Astrocyte (in vitro differentiated cells and primary cell): ENCODE data around the gene POU6F2.

Source experiments
- EZH2 ChIP-seq: IDR thresholded peaks from 2 replicates; pipeline ENCODE4 v1.6.1; 2012; ENCODE audit warnings: mild to moderate bottlenecking, low read length, inconsistent platforms; ENCODE audit not compliant: insufficient read depth
- TF ChIP-seq, protein P1 (sequence below): IDR thresholded peaks from 2 replicates; pipeline ENCODE4 v1.5.1; 2011; ENCODE audit warnings: low read depth, mild to moderate bottlenecking, inconsistent platforms, low read length, moderate library complexity; ENCODE audit not compliant: insufficient read depth

DNA sequence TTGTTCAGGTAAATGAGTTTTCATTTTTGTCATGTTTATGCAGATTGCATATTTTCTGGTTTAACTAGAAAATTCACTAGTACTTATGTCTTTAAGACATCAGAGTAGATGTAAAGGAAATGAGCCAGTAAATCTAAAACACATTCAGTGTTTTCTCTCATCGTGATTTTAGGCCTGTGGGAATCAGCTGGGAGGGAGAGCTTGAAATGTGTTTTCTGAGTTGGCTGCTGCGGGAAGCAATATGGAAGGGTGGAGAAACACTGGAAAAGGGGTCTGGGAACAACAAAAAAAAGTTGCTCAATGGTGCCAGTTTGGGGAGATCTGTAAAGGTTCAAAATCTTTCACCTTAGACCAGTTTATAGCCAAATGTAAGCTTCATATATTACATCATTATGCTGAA is 284.1 kb downstream of the POU6F2 start:
- TF ChIP-seq, protein P1, sequence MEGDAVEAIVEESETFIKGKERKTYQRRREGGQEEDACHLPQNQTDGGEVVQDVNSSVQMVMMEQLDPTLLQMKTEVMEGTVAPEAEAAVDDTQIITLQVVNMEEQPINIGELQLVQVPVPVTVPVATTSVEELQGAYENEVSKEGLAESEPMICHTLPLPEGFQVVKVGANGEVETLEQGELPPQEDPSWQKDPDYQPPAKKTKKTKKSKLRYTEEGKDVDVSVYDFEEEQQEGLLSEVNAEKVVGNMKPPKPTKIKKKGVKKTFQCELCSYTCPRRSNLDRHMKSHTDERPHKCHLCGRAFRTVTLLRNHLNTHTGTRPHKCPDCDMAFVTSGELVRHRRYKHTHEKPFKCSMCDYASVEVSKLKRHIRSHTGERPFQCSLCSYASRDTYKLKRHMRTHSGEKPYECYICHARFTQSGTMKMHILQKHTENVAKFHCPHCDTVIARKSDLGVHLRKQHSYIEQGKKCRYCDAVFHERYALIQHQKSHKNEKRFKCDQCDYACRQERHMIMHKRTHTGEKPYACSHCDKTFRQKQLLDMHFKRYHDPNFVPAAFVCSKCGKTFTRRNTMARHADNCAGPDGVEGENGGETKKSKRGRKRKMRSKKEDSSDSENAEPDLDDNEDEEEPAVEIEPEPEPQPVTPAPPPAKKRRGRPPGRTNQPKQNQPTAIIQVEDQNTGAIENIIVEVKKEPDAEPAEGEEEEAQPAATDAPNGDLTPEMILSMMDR: no peak
- TF ChIP-seq EZH2: no peak
